CD4-positive, CD25-positive, alpha-beta regulatory T cell (primary cell): ENCODE data around the gene BCL2L12. TPM values are rescaled to one million over a fixed set of nuclear protein-coding genes. Genes with fewer than 3 reads are reported as not detected.
A peak's percentile ranks its signal among the peaks of the same experiment; 100 is the strongest.

ENCODE experiments used
- ATAC-seq, 2 donors: fragments of 150-1000 bp; cut with Tn5 transposase; one replicate each; pipeline ENCODE4 v1.10.0; 2021; ENCODE audit warnings: low read depth in 2 of 2, moderate number of reproducible peaks in 2 of 2, moderate library complexity in 1 of 2
- DNase-seq, 3 donors: peaks; one replicate each; pipeline versions ENCODE4 v3.0.0 to v3.0.0-alpha.2; 2012 to 2022; ENCODE audit warnings: mixed read lengths in 1 of 3
- H3K27ac ChIP-seq: one replicate; pipeline ENCODE4 v1.7.0; 2013; ENCODE audit warnings: mild to moderate bottlenecking, low read length; ENCODE audit not compliant: insufficient read depth, poor library complexity, severe bottlenecking
- H3K27me3 ChIP-seq: one replicate; pipeline ENCODE4 v1.7.0; 2013; ENCODE audit warnings: low read length; ENCODE audit not compliant: control insufficient read depth, insufficient read depth
- H3K36me3 ChIP-seq: one replicate; pipeline ENCODE4 v1.7.0; 2013; ENCODE audit warnings: mild to moderate bottlenecking, low read length, moderate library complexity; ENCODE audit not compliant: control insufficient read depth, insufficient read depth
- H3K4me1 ChIP-seq: 2 replicates; pipeline ENCODE4 v1.7.0; 2013; ENCODE audit warnings: mild to moderate bottlenecking, low read length; ENCODE audit not compliant: insufficient read depth, control insufficient read depth, poor library complexity, severe bottlenecking
- H3K4me3 ChIP-seq: one replicate; pipeline ENCODE4 v1.7.0; 2013; ENCODE audit warnings: low read depth, mild to moderate bottlenecking, low read length, moderate library complexity
- H3K9me3 ChIP-seq, 2 experiments: 1 replicate in 1 of 2; 2 replicates in 1 of 2; pipeline ENCODE4 v1.7.0; 2013; ENCODE audit warnings: low read length in 2 of 2, mild to moderate bottlenecking in 1 of 2, moderate library complexity in 1 of 2; ENCODE audit not compliant: control insufficient read depth in 2 of 2
- H3K27ac Mint-ChIP-seq, 3 donors: one replicate each; pipeline ENCODE4 v1.8.0; 2020 to 2022; ENCODE audit warnings: mild to moderate bottlenecking in 3 of 3, mixed read lengths in 3 of 3, moderate library complexity in 2 of 3
- H3K27me3 Mint-ChIP-seq: one replicate; pipeline ENCODE4 v1.8.0; 2022; ENCODE audit warnings: mild to moderate bottlenecking, mixed read lengths
- H3K36me3 Mint-ChIP-seq: one replicate; pipeline ENCODE4 v1.8.0; 2020; ENCODE audit warnings: mixed read lengths
- H3K4me1 Mint-ChIP-seq, 4 donors: one replicate each; pipeline ENCODE4 v1.8.0; 2020 to 2022; ENCODE audit warnings: mixed read lengths in 4 of 4, mild to moderate bottlenecking in 1 of 4
- H3K4me3 Mint-ChIP-seq, 4 donors: one replicate each; pipeline ENCODE4 v1.8.0; 2020 to 2022; ENCODE audit warnings: mild to moderate bottlenecking in 4 of 4, mixed read lengths in 4 of 4, moderate library complexity in 3 of 4
- H3K9me3 Mint-ChIP-seq, 7 donors: one replicate each; pipeline ENCODE4 v1.8.0; 2020 to 2022; ENCODE audit warnings: mixed read lengths in 7 of 7, mild to moderate bottlenecking in 3 of 7, moderate library complexity in 2 of 7
- polyA plus RNA-seq, 4 donors: library from polyadenylated mRNA; unstranded; fragments of 300-500 nt; fragmentation: Illumina TruSeq; gene quantifications; one replicate each; pipeline ENCODE4 v1.2.3, GENCODE V29; 2021
- total RNA-seq: library from RNA; stranded (reverse); gene quantifications from one replicate; pipeline ENCODE4 v1.2.3, GENCODE V29; 2022

The BCL2L12 gene
- total and polyA plus RNA-seq, 5 donors from 2014 or later = 13.6 to 15.3 (median 15.0) TPM

- peaks cover 16% of the 10 kb centered on the region for H3K36me3 Mint-ChIP-seq
- H3K4me3 Mint-ChIP-seq = peak overlapping the region in 2 of 4 donors; percentile 3 to 43
- DNase-seq = no peak
These were observed 19.7 kb upstream of the BCL2L12 start for GRCh38 chr19:49645995-49646394.

GRCh38 chr19:49646586-49646985 is 19.1 kb upstream of the BCL2L12 start:
- Histone ChIP-seq H3K36me3 (peaks cover 36% of the 10 kb centered on the region), H3K27ac (no peak overlapping the region), H3K4me1 (peaks cover 24% of the 10 kb centered on the region), H3K4me3 (no peak overlapping the region), H3K27me3 (no peaks in the 10 kb centered on the region), H3K9me3 (no peaks in the 10 kb centered on the region)
- Mint-ChIP-seq H3K4me1 (peaks cover 8 to 44% (median 26%) of the 10 kb centered on the region in 4 donors), H3K4me3 (no peak overlapping the region), H3K27me3 (peaks cover 3% of the 10 kb centered on the region), H3K27ac (peak overlapping the region in 1 of 3 donors; percentile 41), H3K9me3 (no peaks in the 10 kb centered on the region), H3K36me3 (peaks cover 16% of the 10 kb centered on the region)
- DNase-seq = no peak
- no peak for ATAC-seq

More at GRCh38 chr19:49645995-49646394, 19.7 kb upstream of the BCL2L12 start:
- H3K4me3 ChIP-seq = no peak overlapping the region
- Mint-ChIP-seq H3K4me1 (peaks cover 8 to 49% (median 29%) of the 10 kb centered on the region in 4 donors), H3K9me3 (no peaks in the 10 kb centered on the region), H3K27me3 (peaks cover 4% of the 10 kb centered on the region), H3K27ac (no peak overlapping the region)
- no peaks in the 10 kb centered on the region for H3K9me3 ChIP-seq
- peaks cover 30% of the 10 kb centered on the region for H3K4me1 ChIP-seq
- ATAC-seq = no peak
- H3K36me3 ChIP-seq = peaks cover 34% of the 10 kb centered on the region
- H3K27me3 ChIP-seq = no peaks in the 10 kb centered on the region
- no peak overlapping the region for H3K27ac ChIP-seq

GRCh38 chr19:49651029-49651819 is 14.5 kb upstream of the BCL2L12 start:
- no peaks in the 10 kb centered on the region for H3K4me1 ChIP-seq
- H3K27me3 Mint-ChIP-seq = no peaks in the 10 kb centered on the region
- H3K36me3 Mint-ChIP-seq = peaks cover 24% of the 10 kb centered on the region
- DNase-seq = no peak
- ATAC-seq = no peak
- H3K4me1 Mint-ChIP-seq = peaks cover 0 to 8% (median 3%) of the 10 kb centered on the region in 4 donors
- H3K9me3 ChIP-seq = no peaks in the 10 kb centered on the region
- H3K27me3 ChIP-seq = no peaks in the 10 kb centered on the region
- H3K4me3 ChIP-seq = no peak overlapping the region
- H3K27ac Mint-ChIP-seq = no peak overlapping the region
- peaks cover 54% of the 10 kb centered on the region for H3K36me3 ChIP-seq
- no peak overlapping the region for H3K27ac ChIP-seq
- no peak overlapping the region for H3K4me3 Mint-ChIP-seq
- H3K9me3 Mint-ChIP-seq = peaks cover 0 to 2% (median 0%) of the 10 kb centered on the region in 7 donors

GRCh38 chr19:49651820-49652550 is 13.7 kb upstream of the BCL2L12 start:
- Histone ChIP-seq H3K4me3 (no peak overlapping the region), H3K27ac (no peak overlapping the region), H3K9me3 (no peaks in the 10 kb centered on the region), H3K27me3 (no peaks in the 10 kb centered on the region), H3K36me3 (peaks cover 50% of the 10 kb centered on the region), H3K4me1 (no peaks in the 10 kb centered on the region)
- DNase-seq = no peak
- Mint-ChIP-seq H3K27me3 (no peaks in the 10 kb centered on the region), H3K4me1 (peaks cover 0 to 10% (median 3%) of the 10 kb centered on the region in 4 donors), H3K36me3 (peaks cover 25% of the 10 kb centered on the region), H3K4me3 (no peak overlapping the region), H3K27ac (no peak overlapping the region), H3K9me3 (peaks cover 0 to 2% (median 0%) of the 10 kb centered on the region in 7 donors)
- ATAC-seq = no peak

- no peak overlapping the region for H3K4me3 Mint-ChIP-seq
- H3K4me3 ChIP-seq = no peak overlapping the region
These were observed 12.9 kb upstream of the BCL2L12 start for GRCh38 chr19:49652551-49653465.

GRCh38 chr19:49653466-49653806 is 12.3 kb upstream of the BCL2L12 start:
- Histone ChIP-seq H3K4me3 (no peak overlapping the region), H3K36me3 (peaks cover 45% of the 10 kb centered on the region), H3K27me3 (no peaks in the 10 kb centered on the region), H3K4me1 (no peaks in the 10 kb centered on the region), H3K27ac (no peak overlapping the region), H3K9me3 (no peaks in the 10 kb centered on the region)
- no peak for ATAC-seq
- no peak overlapping the region for H3K27ac Mint-ChIP-seq
- H3K4me1 Mint-ChIP-seq = peaks cover 0 to 9% (median 3%) of the 10 kb centered on the region in 4 donors
- no peak overlapping the region for H3K4me3 Mint-ChIP-seq
- H3K27me3 Mint-ChIP-seq = no peaks in the 10 kb centered on the region
- H3K9me3 Mint-ChIP-seq = peaks cover 0 to 2% (median 0%) of the 10 kb centered on the region in 7 donors
- peaks cover 23% of the 10 kb centered on the region for H3K36me3 Mint-ChIP-seq
- no peak for DNase-seq

More at GRCh38 chr19:49652551-49653465, 12.9 kb upstream of the BCL2L12 start:
- Mint-ChIP-seq H3K36me3 (peaks cover 23% of the 10 kb centered on the region), H3K4me1 (peaks cover 0 to 9% (median 3%) of the 10 kb centered on the region in 4 donors), H3K9me3 (peaks cover 0 to 2% (median 0%) of the 10 kb centered on the region in 7 donors), H3K27me3 (no peaks in the 10 kb centered on the region), H3K27ac (no peak overlapping the region)
- no peak for ATAC-seq
- H3K27me3 ChIP-seq = no peaks in the 10 kb centered on the region
- no peak overlapping the region for H3K27ac ChIP-seq
- no peaks in the 10 kb centered on the region for H3K4me1 ChIP-seq
- H3K9me3 ChIP-seq = no peaks in the 10 kb centered on the region
- no peak for DNase-seq
- H3K36me3 ChIP-seq = peaks cover 48% of the 10 kb centered on the region

GRCh38 chr19:49654581-49654980 is 11.2 kb upstream of the BCL2L12 start:
- ATAC-seq (no peak), DNase-seq (no peak)
- no peak overlapping the region for H3K27ac Mint-ChIP-seq
- H3K36me3 ChIP-seq = peaks cover 46% of the 10 kb centered on the region
- no peaks in the 10 kb centered on the region for H3K27me3 ChIP-seq
- H3K27ac ChIP-seq = no peak overlapping the region
- no peak overlapping the region for H3K4me3 ChIP-seq
- no peak overlapping the region for H3K4me3 Mint-ChIP-seq
- H3K4me1 Mint-ChIP-seq = peaks cover 0 to 11% (median 0%) of the 10 kb centered on the region in 4 donors
- no peaks in the 10 kb centered on the region for H3K4me1 ChIP-seq
- no peaks in the 10 kb centered on the region for H3K27me3 Mint-ChIP-seq
- H3K36me3 Mint-ChIP-seq = peaks cover 20% of the 10 kb centered on the region
- no peaks in the 10 kb centered on the region for H3K9me3 ChIP-seq
- H3K9me3 Mint-ChIP-seq = peaks cover 0 to 2% (median 0%) of the 10 kb centered on the region in 7 donors
